Transverse colon (tissue), 4 donors: ENCODE results near the gene RNF126. TPM values are rescaled to one million over a fixed set of nuclear protein-coding genes. Genes with fewer than 3 reads are reported as not detected.
"Not testable (repeated sequence)": the region's sequence is repeated elsewhere in the genome, so short reads cannot be mapped to it uniquely, and the experiment has no call there.

Source experiments
- DNase-seq: peaks from one replicate; pipeline ENCODE4 v3.0.0-alpha.2; 2019
- H3K27ac ChIP-seq, 4 donors: fragments of 200-600 bp; sonication (generic); 2 replicates each; pipeline ENCODE4 v1.5.1; 2016 to 2018; ENCODE audit warnings: inconsistent platforms in 4 of 4
- H3K27me3 ChIP-seq: fragments of 200-600 bp; sonication (generic); 2 replicates; pipeline ENCODE4 v1.5.1; 2017; ENCODE audit warnings: inconsistent platforms
- H3K36me3 ChIP-seq, 4 donors: fragments of 200-600 bp; sonication (generic); 2 replicates each; pipeline ENCODE4 v1.5.1; 2017 to 2019; ENCODE audit warnings: inconsistent platforms in 4 of 4
- H3K4me1 ChIP-seq, 4 donors: fragments of 200-600 bp; sonication (generic); 2 replicates each; pipeline ENCODE4 v1.5.1; 2017 to 2020; ENCODE audit warnings: inconsistent platforms in 4 of 4
- H3K4me3 ChIP-seq, 4 donors: fragments of 200-600 bp; sonication (generic); 1 replicate in 1 of 4; 2 replicates in 3 of 4; pipeline versions ENCODE4 v1.5.1 to v1.6.1; 2017 to 2019; ENCODE audit warnings: inconsistent platforms in 4 of 4
- H3K9me3 ChIP-seq, 2 donors: fragments of 200-600 bp; sonication (generic); 2 replicates each; pipeline ENCODE4 v1.5.1; 2017 to 2019; ENCODE audit warnings: inconsistent platforms in 2 of 2
- CTCF ChIP-seq, 5 experiments: fragments of 200-600 bp in 3 of 5; fragments of 450-650 bp in 2 of 5; sonication (generic) in 3 of 5; IDR thresholded peaks; 1 replicate in 2 of 5; 2 replicates in 3 of 5; pipeline ENCODE4 v1.5.1; 2016 to 2017; ENCODE audit warnings: antibody characterized with exemption in 5 of 5, inconsistent platforms in 3 of 5, mild to moderate bottlenecking in 2 of 5, moderate library complexity in 1 of 5
- EP300 ChIP-seq: sonication (generic); formaldehyde crosslinking; IDR thresholded peaks from one replicate; pipeline ENCODE4 v1.6.1; 2017; ENCODE audit warnings: antibody characterized with exemption, low read depth
- POLR2A ChIP-seq: fragments of 450-650 bp; IDR thresholded peaks from one replicate; pipeline ENCODE4 v1.6.1; 2016; ENCODE audit warnings: antibody characterized with exemption, mild to moderate bottlenecking, moderate library complexity
- POLR2AphosphoS5 ChIP-seq, 3 donors: sonication (generic); formaldehyde crosslinking; IDR thresholded peaks; one replicate each; pipeline ENCODE4 v1.6.1; 2016; ENCODE audit warnings: antibody characterized with exemption in 3 of 3
- WGBS, 2 donors: methylation state at CpG; one replicate each; pipeline ENCODE4 v1.1.5; 2018; ENCODE audit warnings: low coverage in 1 of 2; 5-methylcytosine and 5-hydroxymethylcytosine counted together
- in situ Hi-C, 4 donors: fragments of 200-750 bp; cut with MboI; loops; one replicate each; pipeline versions ENCODE4 v1.15.0 to v1.15.1; 2017; ENCODE audit warnings: low sequenced_read_pairs in 3 of 4, low pct_ligation_motif_present in 1 of 4, low pct_unique_long_range_greater_than_20kb in 1 of 4
- intact Hi-C: fragments of 100-400 bp; cut with DNase I; formaldehyde crosslinking; loops from one replicate; pipeline ENCODE4 v1.15.1; 2023; ENCODE audit warnings: low total_unique reads
- total RNA-seq, 4 donors: library from RNA; depleted of rRNA; stranded (reverse); fragments of >200 nt; gene quantifications; one replicate each; pipeline ENCODE4 v1.1.0, GENCODE V29; 2016

RNF126 gene
- total RNA-seq, 4 donors from 2014 or later, result 88.6 to 148 (median 102) TPM

DNA sequence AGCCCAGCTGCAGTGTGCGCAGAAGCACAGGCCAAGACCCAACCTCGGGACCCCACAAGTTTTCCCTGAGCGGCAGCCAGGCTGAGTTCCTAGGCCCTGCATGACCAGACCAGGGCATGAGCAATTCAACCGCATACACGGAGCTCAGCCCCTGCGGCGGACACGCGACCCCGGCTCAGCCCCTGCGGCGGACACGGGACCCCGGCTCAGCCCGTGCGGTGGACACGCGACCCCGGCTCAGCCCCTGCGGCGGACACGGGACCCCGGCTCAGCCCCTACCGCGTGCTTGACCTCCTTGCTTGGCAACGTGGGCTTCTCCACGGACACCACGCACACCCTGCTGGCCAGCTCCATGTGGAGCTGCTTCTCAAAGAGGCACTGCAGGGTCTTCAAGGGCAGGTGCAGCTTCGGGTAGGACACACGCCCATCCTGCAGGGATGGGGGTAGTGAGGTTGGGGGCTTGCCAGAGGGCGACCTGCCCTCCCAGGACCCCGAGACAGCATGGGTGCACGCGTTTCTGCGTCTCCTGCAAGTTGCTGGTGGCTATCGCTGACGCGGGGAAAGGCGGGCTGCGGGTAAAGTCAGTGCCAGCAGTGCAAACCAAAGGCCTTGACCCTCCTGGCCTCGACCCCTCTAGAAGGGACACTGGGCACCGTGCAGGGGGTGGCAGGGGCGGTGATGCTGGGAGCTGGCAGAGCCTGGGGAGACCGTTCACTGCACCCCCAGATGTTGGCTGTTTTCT lies 39.7 kb downstream of the RNF126 start:
- Histone ChIP-seq H3K4me1 (no peaks in the 10 kb centered on the region), H3K27ac (no peak overlapping the region), H3K36me3 (peaks cover 0 to 26% (median 11%) of the 10 kb centered on the region in 4 donors), H3K9me3 (no peaks in the 10 kb centered on the region), H3K27me3 (no peaks in the 10 kb centered on the region), H3K4me3 (no peak overlapping the region)
- in situ Hi-C loops (no loop called here), intact Hi-C loops (no loop called here)
- no peak for TF ChIP-seq CTCF (IDR thresholded peaks at IDR 0.05)
- WGBS, 2 donors, result 90 to 96% methylated on average over 2 to 31 of the region's 44 CpGs
- no peak for DNase-seq

GRCh38 chr19:622666-623065 lies 40.3 kb downstream of the RNF126 start:
- DNase-seq, result no peak
- intact Hi-C loops, result no loop called here
- 95% methylated on average over 30 of the region's 37 CpGs; no CpG with 5 or more reads in 1 of the 2 donors for whole genome bisulfite sequencing, 2 donors
- Histone ChIP-seq H3K4me1 (no peaks in the 10 kb centered on the region), H3K9me3 (no peaks in the 10 kb centered on the region), H3K36me3 (peaks cover 0 to 31% (median 14%) of the 10 kb centered on the region in 4 donors), H3K27me3 (no peaks in the 10 kb centered on the region), H3K27ac (no peak overlapping the region), H3K4me3 (no peak overlapping the region)
- in situ Hi-C loops, result no loop called here
- TF ChIP-seq POLR2AphosphoS5 (IDR thresholded peaks at IDR 0.05), result no peak
- no peak for TF ChIP-seq POLR2A
- no peak for TF ChIP-seq CTCF (IDR thresholded peaks at IDR 0.05)
- TF ChIP-seq EP300, result no peak

DNA sequence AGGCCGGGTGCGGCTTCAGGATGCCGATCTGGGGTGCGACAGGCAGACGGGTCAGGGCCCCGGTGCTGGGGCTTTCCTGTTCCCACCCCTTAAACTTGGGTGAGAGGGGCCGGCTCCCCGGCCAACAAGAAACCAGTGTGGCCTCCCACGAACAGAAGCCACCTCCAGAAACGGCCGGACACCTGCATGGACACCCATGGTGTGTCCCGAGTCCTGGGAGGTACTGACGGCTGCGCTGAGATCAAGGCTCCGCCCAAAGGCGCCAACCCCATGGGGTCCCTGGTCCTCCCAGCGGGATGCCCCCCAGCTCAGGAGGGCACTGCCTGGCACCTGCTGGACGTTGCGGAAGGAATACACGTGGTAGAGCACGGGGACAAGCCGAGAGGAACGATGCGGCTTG lies 41.2 kb downstream of the RNF126 start:
- H3K9me3 ChIP-seq, result no peaks in the 10 kb centered on the region
- no peak overlapping the region for H3K27ac ChIP-seq
- in situ Hi-C loops (no loop called here), intact Hi-C loops (no loop called here)
- H3K4me1 ChIP-seq, result peaks cover 0 to under 1% (median 0%) of the 10 kb centered on the region in 4 donors
- WGBS, 2 donors, result 94% methylated on average over 17 of the region's 24 CpGs; no CpG with 5 or more reads in 1 of the 2 donors
- H3K36me3 ChIP-seq, result peaks cover 0 to 31% (median 15%) of the 10 kb centered on the region in 4 donors
- peaks cover 4% of the 10 kb centered on the region for H3K27me3 ChIP-seq
- no peak for TF ChIP-seq POLR2A
- TF ChIP-seq EP300, result no peak
- no peak for TF ChIP-seq CTCF (IDR thresholded peaks at IDR 0.05)
- TF ChIP-seq POLR2AphosphoS5 (IDR thresholded peaks at IDR 0.05), result no peak
- H3K4me3 ChIP-seq, result no peak overlapping the region
- no peak for DNase-seq

DNA sequence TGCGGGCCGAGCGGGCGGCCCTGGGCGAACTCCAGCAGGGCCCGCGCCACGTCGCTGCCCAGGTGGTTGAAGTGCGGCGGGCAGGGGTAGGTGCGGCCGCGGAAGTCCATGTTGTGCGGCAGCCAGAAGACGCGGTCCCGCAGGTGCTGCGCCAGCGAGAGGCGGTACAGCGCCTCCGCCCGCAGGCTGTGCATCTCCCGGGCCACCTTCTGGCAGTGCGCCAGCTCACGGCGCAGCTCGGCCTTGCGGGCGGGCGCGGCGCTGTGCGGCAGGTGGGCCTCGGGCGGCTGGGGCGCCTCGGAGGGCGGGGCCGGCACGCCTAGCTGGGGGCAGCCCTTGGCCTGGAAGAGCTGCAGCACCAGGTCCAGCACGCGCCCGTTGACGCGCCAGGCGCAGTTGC lies 41.8 kb downstream of the RNF126 start:
- H3K4me3 ChIP-seq, DNase-seq, in situ Hi-C loops, H3K27me3 ChIP-seq, H3K27ac ChIP-seq, H3K4me1 ChIP-seq, intact Hi-C loops, H3K9me3 ChIP-seq: not testable (repeated sequence)
- 96 to 99% methylated on average over 4 to 47 of the region's 48 CpGs for WGBS, 2 donors
- peaks cover 0 to 31% (median 15%) of the 10 kb centered on the region in 4 donors for H3K36me3 ChIP-seq
